Measurements from ENCODE around the gene EMILIN1.

DNA sequence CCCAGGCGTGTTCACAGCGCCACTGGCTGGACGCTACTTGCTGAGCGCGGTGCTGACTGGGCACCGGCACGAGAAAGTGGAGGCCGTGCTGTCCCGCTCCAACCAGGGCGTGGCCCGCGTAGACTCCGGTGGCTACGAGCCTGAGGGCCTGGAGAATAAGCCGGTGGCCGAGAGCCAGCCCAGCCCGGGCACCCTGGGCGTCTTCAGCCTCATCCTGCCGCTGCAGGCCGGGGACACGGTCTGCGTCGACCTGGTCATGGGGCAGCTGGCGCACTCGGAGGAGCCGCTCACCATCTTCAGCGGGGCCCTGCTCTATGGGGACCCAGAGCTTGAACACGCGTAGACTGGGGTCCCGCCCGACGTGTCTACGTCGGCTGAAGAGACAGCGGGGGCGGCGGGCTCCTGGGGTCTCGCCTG is 7.3 kb downstream of the EMILIN1 start:
- TF ChIP-seq, protein P1, sequence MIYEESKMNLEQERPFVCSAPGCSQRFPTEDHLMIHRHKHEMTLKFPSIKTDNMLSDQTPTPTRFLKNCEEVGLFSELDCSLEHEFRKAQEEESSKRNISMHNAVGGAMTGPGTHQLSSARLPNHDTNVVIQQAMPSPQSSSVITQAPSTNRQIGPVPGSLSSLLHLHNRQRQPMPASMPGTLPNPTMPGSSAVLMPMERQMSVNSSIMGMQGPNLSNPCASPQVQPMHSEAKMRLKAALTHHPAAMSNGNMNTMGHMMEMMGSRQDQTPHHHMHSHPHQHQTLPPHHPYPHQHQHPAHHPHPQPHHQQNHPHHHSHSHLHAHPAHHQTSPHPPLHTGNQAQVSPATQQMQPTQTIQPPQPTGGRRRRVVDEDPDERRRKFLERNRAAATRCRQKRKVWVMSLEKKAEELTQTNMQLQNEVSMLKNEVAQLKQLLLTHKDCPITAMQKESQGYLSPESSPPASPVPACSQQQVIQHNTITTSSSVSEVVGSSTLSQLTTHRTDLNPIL (CRISPR knock-in tag; IDR thresholded peaks at IDR 0.05; ENCODE audit: low read depth), result no peak
- no peak for TF ChIP-seq TCF4 (CRISPR knock-in tag; IDR thresholded peaks at IDR 0.05; ENCODE audit: borderline replicate concordance)
- TF ChIP-seq PATZ1 (CRISPR knock-in tag; IDR thresholded peaks at IDR 0.05; ENCODE audit: borderline replicate concordance), result no peak
- TF ChIP-seq, protein P2, sequence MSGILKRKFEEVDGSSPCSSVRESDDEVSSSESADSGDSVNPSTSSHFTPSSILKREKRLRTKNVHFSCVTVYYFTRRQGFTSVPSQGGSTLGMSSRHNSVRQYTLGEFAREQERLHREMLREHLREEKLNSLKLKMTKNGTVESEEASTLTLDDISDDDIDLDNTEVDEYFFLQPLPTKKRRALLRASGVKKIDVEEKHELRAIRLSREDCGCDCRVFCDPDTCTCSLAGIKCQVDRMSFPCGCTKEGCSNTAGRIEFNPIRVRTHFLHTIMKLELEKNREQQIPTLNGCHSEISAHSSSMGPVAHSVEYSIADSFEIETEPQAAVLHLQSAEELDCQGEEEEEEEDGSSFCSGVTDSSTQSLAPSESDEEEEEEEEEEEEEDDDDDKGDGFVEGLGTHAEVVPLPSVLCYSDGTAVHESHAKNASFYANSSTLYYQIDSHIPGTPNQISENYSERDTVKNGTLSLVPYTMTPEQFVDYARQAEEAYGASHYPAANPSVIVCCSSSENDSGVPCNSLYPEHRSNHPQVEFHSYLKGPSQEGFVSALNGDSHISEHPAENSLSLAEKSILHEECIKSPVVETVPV (CRISPR knock-in tag; IDR thresholded peaks at IDR 0.05), result no peak
- no peak for TF ChIP-seq SNAI2 (CRISPR knock-in tag; IDR thresholded peaks at IDR 0.05)
- no peak for TF ChIP-seq PPARA (CRISPR knock-in tag; IDR thresholded peaks at IDR 0.05; ENCODE audit: borderline replicate concordance)
- no peak for TF ChIP-seq ZNF8 (CRISPR knock-in tag; IDR thresholded peaks at IDR 0.05)
- TF ChIP-seq ESRRG (CRISPR knock-in tag; IDR thresholded peaks at IDR 0.05), result no peak
- no peak for TF ChIP-seq ZNF565 (CRISPR knock-in tag; conservative IDR thresholded peaks at IDR 0.05; ENCODE audit: low read depth)
- no peak for TF ChIP-seq POU6F1 (CRISPR knock-in tag; IDR thresholded peaks at IDR 0.05; ENCODE audit: borderline replicate concordance, low read depth)
